Lower leg skin (tissue), 3 donors: ENCODE data around the gene ARIH1.

Experiments used
- CTCF ChIP-seq, 3 donors: fragments of 450-650 bp; IDR thresholded peaks; one replicate each; pipeline ENCODE4 v1.5.1; 2016; ENCODE audit warnings: antibody characterized with exemption in 3 of 3, mild to moderate bottlenecking in 3 of 3, moderate library complexity in 2 of 3
- POLR2A ChIP-seq, 2 donors: fragments of 450-650 bp; IDR thresholded peaks; one replicate each; pipeline ENCODE4 v1.6.1; 2016 to 2017; ENCODE audit warnings: antibody characterized with exemption in 2 of 2, mild to moderate bottlenecking in 1 of 2, moderate library complexity in 1 of 2

- TF ChIP-seq CTCF (IDR thresholded peaks at IDR 0.05): no peak
- no peak for TF ChIP-seq POLR2A (IDR thresholded peaks at IDR 0.05)
Measured at GRCh38 chr15:72541674-72542073, 67.5 kb downstream of the ARIH1 start.
